ENCODE data around the gene CLIP2.
"Not testable (repeated sequence)": the region's sequence is repeated elsewhere in the genome, so short reads cannot be mapped to it uniquely, and the experiment has no call there.

CLIP2 gene

GRCh38 chr7:74343281-74344131 lies 54.3 kb downstream of the CLIP2 start:
- POLR2A ChIA-PET, result no interaction called here
- no peak for DNase-seq (ENCODE audit: extremely low spot score)
- CTCF ChIA-PET, result no interaction called here

GRCh38 chr7:74344132-74344496 lies 54.9 kb downstream of the CLIP2 start:
- TF ChIP-seq L3MBTL2 (conservative IDR thresholded peaks at IDR 0.05) (no peak), FOXA1 (IDR thresholded peaks at IDR 0.05) (no peak), PKNOX1 (IDR thresholded peaks at IDR 0.05) (no peak), LEF1 (IDR thresholded peaks at IDR 0.05; ENCODE audit: borderline replicate concordance) (no peak), ELF4 (IDR thresholded peaks at IDR 0.05) (no peak), SUZ12 (IDR thresholded peaks at IDR 0.05) (no peak), CTBP1 (IDR thresholded peaks at IDR 0.05; ENCODE audit: borderline replicate concordance) (no peak), TARDBP (IDR thresholded peaks at IDR 0.05) (no peak), ZNF384 (IDR thresholded peaks at IDR 0.05) (no peak), HDGF (IDR thresholded peaks at IDR 0.05; ENCODE audit: borderline replicate concordance) (no peak), NFRKB (IDR thresholded peaks at IDR 0.05) (no peak), SP1 (IDR thresholded peaks at IDR 0.05) (no peak), ARNT (IDR thresholded peaks at IDR 0.05) (no peak), BHLHE40 (IDR thresholded peaks at IDR 0.05; ENCODE audit: borderline replicate concordance) (no peak), FOXK2 (IDR thresholded peaks at IDR 0.05) (no peak)
- DNase-seq (ENCODE audit: extremely low spot score), result no peak
- CTCF ChIA-PET, result no interaction called here
- POLR2A ChIA-PET, result no interaction called here

More at GRCh38 chr7:74343281-74344131, 54.3 kb downstream of the CLIP2 start:
- TF ChIP-seq ARNT (IDR thresholded peaks at IDR 0.05) (no peak), PKNOX1 (IDR thresholded peaks at IDR 0.05) (no peak), BHLHE40 (IDR thresholded peaks at IDR 0.05; ENCODE audit: borderline replicate concordance) (no peak), ELF4 (IDR thresholded peaks at IDR 0.05) (no peak), ZNF384 (IDR thresholded peaks at IDR 0.05) (no peak), FOXK2 (IDR thresholded peaks at IDR 0.05) (no peak), SP1 (IDR thresholded peaks at IDR 0.05) (no peak), NFRKB (IDR thresholded peaks at IDR 0.05) (no peak), TARDBP (IDR thresholded peaks at IDR 0.05) (no peak), LEF1 (IDR thresholded peaks at IDR 0.05; ENCODE audit: borderline replicate concordance) (no peak), SUZ12 (IDR thresholded peaks at IDR 0.05) (no peak), FOXA1 (IDR thresholded peaks at IDR 0.05) (no peak), L3MBTL2 (conservative IDR thresholded peaks at IDR 0.05) (no peak), CTBP1 (IDR thresholded peaks at IDR 0.05; ENCODE audit: borderline replicate concordance) (no peak), HDGF (IDR thresholded peaks at IDR 0.05; ENCODE audit: borderline replicate concordance) (no peak), FOXM1 (IDR thresholded peaks at IDR 0.05; ENCODE audit: borderline replicate concordance) (no peak)

- POLR2A ChIA-PET, result no interaction called here
- CTCF ChIA-PET, result interaction anchor here (0.8 kb wide), 1 partner anchor 99 kb away, joined by 3 read pairs; no protein-coding TSS in a partner anchor
- no peak for TF ChIP-seq FOXK2 (IDR thresholded peaks at IDR 0.05)
- no peak for TF ChIP-seq FOXA1 (IDR thresholded peaks at IDR 0.05)
- no peak for DNase-seq (ENCODE audit: extremely low spot score)
These were observed 55.6 kb downstream of the CLIP2 start for GRCh38 chr7:74344786-74345185.

GRCh38 chr7:74345970-74346369 lies 56.8 kb downstream of the CLIP2 start:
- POLR2A ChIA-PET, result no interaction called here
- DNase-seq (ENCODE audit: extremely low spot score), result no peak
- CTCF ChIA-PET, result no interaction called here
- TF ChIP-seq ELF4 (IDR thresholded peaks at IDR 0.05), result no peak
- no peak for TF ChIP-seq CTBP1 (IDR thresholded peaks at IDR 0.05; ENCODE audit: borderline replicate concordance)
- no peak for TF ChIP-seq ZNF384 (IDR thresholded peaks at IDR 0.05)
- no peak for TF ChIP-seq TARDBP (IDR thresholded peaks at IDR 0.05)
- no peak for TF ChIP-seq SUZ12 (IDR thresholded peaks at IDR 0.05)
- TF ChIP-seq ARNT (IDR thresholded peaks at IDR 0.05), result no peak
- TF ChIP-seq NFRKB (IDR thresholded peaks at IDR 0.05), result no peak
- no peak for TF ChIP-seq HDGF (IDR thresholded peaks at IDR 0.05; ENCODE audit: borderline replicate concordance)
- TF ChIP-seq FOXA1 (IDR thresholded peaks at IDR 0.05), result no peak
- no peak for TF ChIP-seq LEF1 (IDR thresholded peaks at IDR 0.05; ENCODE audit: borderline replicate concordance)

GRCh38 chr7:74349621-74350020 lies 60.4 kb downstream of the CLIP2 start:
- POLR2A ChIA-PET, result no interaction called here
- DNase-seq (ENCODE audit: extremely low spot score), result no peak
- CTCF ChIA-PET, result no interaction called here
- TF ChIP-seq ARNT (IDR thresholded peaks at IDR 0.05) (no peak), L3MBTL2 (conservative IDR thresholded peaks at IDR 0.05) (no peak), NFRKB (IDR thresholded peaks at IDR 0.05) (no peak)

GRCh38 chr7:74350751-74351150 lies 61.5 kb downstream of the CLIP2 start:
- no peak for TF ChIP-seq TARDBP (IDR thresholded peaks at IDR 0.05)
- TF ChIP-seq CTBP1 (IDR thresholded peaks at IDR 0.05; ENCODE audit: borderline replicate concordance), result no peak
- TF ChIP-seq FOXK2 (IDR thresholded peaks at IDR 0.05), result no peak
- no peak for TF ChIP-seq SP1 (IDR thresholded peaks at IDR 0.05)
- TF ChIP-seq ZNF384 (IDR thresholded peaks at IDR 0.05), result no peak
- TF ChIP-seq L3MBTL2 (conservative IDR thresholded peaks at IDR 0.05), result no peak
- no peak for TF ChIP-seq SUZ12 (IDR thresholded peaks at IDR 0.05)
- TF ChIP-seq ELF4 (IDR thresholded peaks at IDR 0.05), result no peak
- TF ChIP-seq FOXA1 (IDR thresholded peaks at IDR 0.05), result no peak
- TF ChIP-seq NFRKB (IDR thresholded peaks at IDR 0.05), result no peak
- TF ChIP-seq FOXM1 (IDR thresholded peaks at IDR 0.05; ENCODE audit: borderline replicate concordance), result no peak
- ChIA-PET POLR2A (no interaction called here), CTCF (interaction anchor here (0.6 kb wide), 1 partner anchor 148 kb away, joined by 3 read pairs; no protein-coding TSS in a partner anchor)
- DNase-seq (ENCODE audit: extremely low spot score), result no peak

GRCh38 chr7:74351836-74352235 lies 62.6 kb downstream of the CLIP2 start:
- CTCF ChIA-PET, result no interaction called here
- POLR2A ChIA-PET, result no interaction called here
- no peak for DNase-seq (ENCODE audit: extremely low spot score)
- TF ChIP-seq L3MBTL2 (conservative IDR thresholded peaks at IDR 0.05), result no peak
- no peak for TF ChIP-seq SP1 (IDR thresholded peaks at IDR 0.05)
- no peak for TF ChIP-seq ARNT (IDR thresholded peaks at IDR 0.05)
- TF ChIP-seq BHLHE40 (IDR thresholded peaks at IDR 0.05; ENCODE audit: borderline replicate concordance), result no peak
- TF ChIP-seq TARDBP (IDR thresholded peaks at IDR 0.05), result no peak
- TF ChIP-seq FOXK2 (IDR thresholded peaks at IDR 0.05), result no peak
- no peak for TF ChIP-seq FOXA1 (IDR thresholded peaks at IDR 0.05)
- TF ChIP-seq SUZ12 (IDR thresholded peaks at IDR 0.05), result no peak
- TF ChIP-seq NFRKB (IDR thresholded peaks at IDR 0.05), result no peak
- no peak for TF ChIP-seq LEF1 (IDR thresholded peaks at IDR 0.05; ENCODE audit: borderline replicate concordance)
- no peak for TF ChIP-seq ELF4 (IDR thresholded peaks at IDR 0.05)
- TF ChIP-seq HDGF (IDR thresholded peaks at IDR 0.05; ENCODE audit: borderline replicate concordance), result no peak
- no peak for TF ChIP-seq ZNF384 (IDR thresholded peaks at IDR 0.05)

- POLR2A ChIA-PET; DNase-seq (ENCODE audit: extremely low spot score): not testable (repeated sequence)
- CTCF ChIA-PET, result interaction anchor here (0.6 kb wide), 1 partner anchor 145 kb away, joined by 3 read pairs; no protein-coding TSS in a partner anchor
These were observed 63.4 kb downstream of the CLIP2 start for GRCh38 chr7:74352551-74353138.

All from HEK293T (cell line).